ENCODE measurements around the gene ODF2. TPM values are rescaled to one million over a fixed set of nuclear protein-coding genes. Genes with fewer than 3 reads are reported as not detected.

ODF2 gene
- total and polyA plus RNA-seq, 10 of the 15 experiments (the other 5 are each of a cell fraction or from before 2014, with no cell fraction given): 8.7 to 65.1 (median 38.5) TPM

GRCh38 chr9:128431207-128431606 is 24.6 kb upstream of the ODF2 start:
- in situ Hi-C loops (cut with MboI) (no loop called here), intact Hi-C loops (cut with micrococcal nuclease; ENCODE audit: unreplicated experiment) (no loop called here)
- Histone ChIP-seq H3K4me3 (no peak overlapping the region), H2AFZ (ENCODE audit: control insufficient read depth, low read depth, low read length) (no peak overlapping the region), H3K9me3 (replicated peaks; ENCODE audit: control insufficient read depth, insufficient read depth, low read length) (no peaks in the 10 kb centered on the region), H3K4me1 (ENCODE audit: control insufficient read depth, insufficient read depth, low read length) (no peaks in the 10 kb centered on the region), H3K79me2 (ENCODE audit: control insufficient read depth, insufficient read depth, low read length) (no peaks in the 10 kb centered on the region), H3K4me2 (ENCODE audit: control insufficient read depth, insufficient read depth) (no peak overlapping the region), H3K9ac (ENCODE audit: control insufficient read depth, insufficient read depth, low read length) (no peak overlapping the region), H4K20me1 (ENCODE audit: control insufficient read depth, insufficient read depth) (no peaks in the 10 kb centered on the region), H3K27ac (ENCODE audit: control insufficient read depth, insufficient read depth) (no peak overlapping the region), H3K36me3 (ENCODE audit: control insufficient read depth in 2 of 2, insufficient read depth in 2 of 2, low read length in 1 of 2) (no peaks in the 10 kb centered on the region), H3K27me3 (replicated peaks in 1 of 2; ENCODE audit: control insufficient read depth in 2 of 2, insufficient read depth in 2 of 2, low read length in 1 of 2) (no peaks in the 10 kb centered on the region)
- WGBS (ENCODE audit: insufficient coverage, insufficient replicate concordance, low lambda C conversion rate, missing lambda C conversion rate): 88% methylated on average over 7 of the region's 8 CpGs
- CTCF ChIA-PET: interaction anchor here (1.3 kb wide), 1 partner anchor 11 kb away, joined by 4 read pairs; the partner anchor contains the start of gene CERCAM
- RAD21 ChIA-PET (ENCODE audit: unreplicated experiment): no interaction called here
- SMC1A ChIA-PET (ENCODE audit: uncharacterized antibody, unreplicated experiment): no interaction called here
- ATAC-seq (no peak), FAIRE-seq (no peak), DNase-seq (ENCODE audit: low read depth, low spot score) (no peak)
- no TSS peak for BruUV-seq (replicated peaks)
- POLR2A ChIA-PET: interaction anchor here (0.6 kb wide), 1 partner anchor 75 kb away, joined by 3 read pairs; no protein-coding TSS in a partner anchor
- TF ChIP-seq SREBF1 (IDR thresholded peaks at IDR 0.05; ENCODE audit: low read length) (no peak), MTA3 (IDR thresholded peaks at IDR 0.05; ENCODE audit: borderline replicate concordance, low read length) (no peak), MLLT1 (IDR thresholded peaks at IDR 0.05) (no peak), SUZ12 (IDR thresholded peaks at IDR 0.05; ENCODE audit: unreplicated experiment) (no peak), RCOR1 (conservative IDR thresholded peaks at IDR 0.05; ENCODE audit: low read depth, low read length) (no peak), CEBPZ (IDR thresholded peaks at IDR 0.05; ENCODE audit: low read depth, low read length) (no peak), IRF5 (IDR thresholded peaks at IDR 0.05; ENCODE audit: borderline replicate concordance) (no peak), WRNIP1 (IDR thresholded peaks at IDR 0.05; ENCODE audit: borderline replicate concordance, low read depth, low read length) (no peak), PBX3 (IDR thresholded peaks at IDR 0.05; ENCODE audit: insufficient replicate concordance, low read depth, low read length) (no peak), BCLAF1 (IDR thresholded peaks at IDR 0.05) (no peak), STAT1 (conservative IDR thresholded peaks at IDR 0.05) (no peak)
